Measurements from ENCODE around the gene SLC50A1. TPM values are rescaled to one million over a fixed set of nuclear protein-coding genes. Genes with fewer than 3 reads are reported as not detected.

Gene SLC50A1
- total RNA-seq, 1 experiment from 2014 or later = 67.4 TPM

- BruUV-seq (replicated peaks) = no TSS peak
- ATAC-seq (no peak), DNase-seq (ENCODE audit: low read depth, low spot score) (no peak)
- Histone ChIP-seq H3K27ac (ENCODE audit: low read length) (no peak overlapping the region), H3K36me3 (ENCODE audit: control insufficient read depth, insufficient read depth, low read length) (no peaks in the 10 kb centered on the region), H3K4me3 (ENCODE audit: low read depth in 2 of 2, low read length in 2 of 2) (no peak overlapping the region), H3K27me3 (ENCODE audit: control insufficient read depth, insufficient read depth, low read length) (no peaks in the 10 kb centered on the region), H3K9me3 (ENCODE audit: control insufficient read depth, insufficient read depth, low read depth, low read length) (no peaks in the 10 kb centered on the region), H3K4me1 (ENCODE audit: control insufficient read depth, insufficient read depth, low read length) (peaks cover 20% of the 10 kb centered on the region)
- TF ChIP-seq REST (IDR thresholded peaks at IDR 0.05; ENCODE audit: insufficient read depth in 1 of 2, low read depth in 2 of 2, low read length in 1 of 2) (no peak), CTCF (IDR thresholded peaks at IDR 0.05) (no peak), SIN3A (IDR thresholded peaks at IDR 0.05; ENCODE audit: borderline replicate concordance, insufficient read depth, low read depth, low read length) (no peak), POLR2AphosphoS5 (IDR thresholded peaks at IDR 0.05; ENCODE audit: low read depth, low read length) (no peak), TCF7L2 (IDR thresholded peaks at IDR 0.05; ENCODE audit: low read depth, low read length) (no peak)
- POLR2A ChIA-PET = no interaction called here
- intact Hi-C loops (cut with micrococcal nuclease; ENCODE audit: unreplicated experiment) = no loop called here
- in situ Hi-C loops (cut with HindIII; ENCODE audit: low pct_unique_long_range_greater_than_20kb, low sequenced_read_pairs) = no loop called here
- CTCF ChIA-PET = interaction anchor here (0.7 to 1.9 kb wide), 2 partner anchors 21 to 46 kb away, joined by 3 to 5 read pairs; no protein-coding TSS in a partner anchor
Measured at GRCh38 chr1:155121249-155121648, 14.4 kb upstream of the SLC50A1 start.

GRCh38 chr1:155122308-155122707 is 13.3 kb upstream of the SLC50A1 start:
- CTCF ChIA-PET = no interaction called here
- DNase-seq (ENCODE audit: low read depth, low spot score) (no peak), ATAC-seq (no peak)
- intact Hi-C loops (cut with micrococcal nuclease; ENCODE audit: unreplicated experiment) (no loop called here), in situ Hi-C loops (cut with HindIII; ENCODE audit: low pct_unique_long_range_greater_than_20kb, low sequenced_read_pairs) (no loop called here)
- POLR2A ChIA-PET = interaction anchor here (0.6 kb wide), 1 partner anchor 45 kb away, joined by 3 read pairs; no protein-coding TSS in a partner anchor
- Histone ChIP-seq H3K27ac (ENCODE audit: low read length) (no peak overlapping the region), H3K4me3 (ENCODE audit: low read depth in 2 of 2, low read length in 2 of 2) (no peak overlapping the region), H3K36me3 (ENCODE audit: control insufficient read depth, insufficient read depth, low read length) (no peaks in the 10 kb centered on the region), H3K27me3 (ENCODE audit: control insufficient read depth, insufficient read depth, low read length) (no peaks in the 10 kb centered on the region), H3K9me3 (ENCODE audit: control insufficient read depth, insufficient read depth, low read depth, low read length) (no peaks in the 10 kb centered on the region), H3K4me1 (ENCODE audit: control insufficient read depth, insufficient read depth, low read length) (peaks cover 28% of the 10 kb centered on the region)
- BruUV-seq (replicated peaks) = no TSS peak
- no peak for TF ChIP-seq TCF7L2 (IDR thresholded peaks at IDR 0.05; ENCODE audit: low read depth, low read length)
- no peak for TF ChIP-seq REST (IDR thresholded peaks at IDR 0.05; ENCODE audit: insufficient read depth in 1 of 2, low read depth in 2 of 2, low read length in 1 of 2)
- TF ChIP-seq POLR2AphosphoS5 (IDR thresholded peaks at IDR 0.05; ENCODE audit: low read depth, low read length) = no peak
- TF ChIP-seq SIN3A (IDR thresholded peaks at IDR 0.05; ENCODE audit: borderline replicate concordance, insufficient read depth, low read depth, low read length) = no peak
- TF ChIP-seq CTCF (IDR thresholded peaks at IDR 0.05) = no peak

All from Panc1 (cell line).